Measurements from ENCODE around the gene NDUFA7. TPM values are rescaled to one million over a fixed set of nuclear protein-coding genes. Genes with fewer than 3 reads are reported as not detected.

NDUFA7 gene
- total RNA-seq, 4 donors from 2014 or later: 14.5 to 44.2 (median 33.1) TPM

DNA sequence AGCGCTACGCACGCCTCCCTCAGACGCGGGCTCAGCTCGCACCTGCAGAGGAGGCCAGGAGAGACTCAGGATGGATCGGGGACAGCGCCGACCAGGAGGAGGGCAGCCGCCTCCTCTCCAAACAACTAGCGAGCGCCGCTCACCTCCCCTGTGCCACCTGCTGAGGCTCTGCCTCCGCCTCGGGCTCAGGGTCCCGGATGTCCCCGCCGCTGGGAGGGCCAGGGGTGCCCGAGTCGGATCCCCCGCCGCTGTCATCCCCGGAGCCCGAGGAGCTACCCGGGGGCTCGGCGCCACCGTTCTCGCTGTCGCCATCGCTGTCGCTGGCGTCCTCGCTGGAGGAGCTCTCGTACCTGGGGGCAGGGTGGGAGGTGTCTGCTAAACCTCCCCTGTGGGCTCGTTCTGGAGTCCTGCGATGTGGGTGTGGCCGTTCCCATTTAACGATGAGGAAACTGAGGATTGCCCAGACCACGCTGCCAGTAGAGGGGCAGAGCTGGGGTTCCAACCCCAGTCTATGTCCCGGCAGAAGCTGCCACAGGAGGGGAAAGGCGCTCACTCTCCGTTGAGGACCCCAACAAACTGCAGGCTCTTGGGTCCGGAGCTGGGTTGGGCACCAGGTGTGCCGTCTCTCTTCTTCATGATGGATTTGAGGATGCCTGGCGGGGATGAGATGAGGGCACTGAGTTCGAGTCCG, 12.7 kb upstream of the NDUFA7 start:
- DNase-seq (ENCODE audit: low spot score) (no peak), ATAC-seq (ENCODE audit: low FRiP score) (no peak)
- TF ChIP-seq, protein P1, sequence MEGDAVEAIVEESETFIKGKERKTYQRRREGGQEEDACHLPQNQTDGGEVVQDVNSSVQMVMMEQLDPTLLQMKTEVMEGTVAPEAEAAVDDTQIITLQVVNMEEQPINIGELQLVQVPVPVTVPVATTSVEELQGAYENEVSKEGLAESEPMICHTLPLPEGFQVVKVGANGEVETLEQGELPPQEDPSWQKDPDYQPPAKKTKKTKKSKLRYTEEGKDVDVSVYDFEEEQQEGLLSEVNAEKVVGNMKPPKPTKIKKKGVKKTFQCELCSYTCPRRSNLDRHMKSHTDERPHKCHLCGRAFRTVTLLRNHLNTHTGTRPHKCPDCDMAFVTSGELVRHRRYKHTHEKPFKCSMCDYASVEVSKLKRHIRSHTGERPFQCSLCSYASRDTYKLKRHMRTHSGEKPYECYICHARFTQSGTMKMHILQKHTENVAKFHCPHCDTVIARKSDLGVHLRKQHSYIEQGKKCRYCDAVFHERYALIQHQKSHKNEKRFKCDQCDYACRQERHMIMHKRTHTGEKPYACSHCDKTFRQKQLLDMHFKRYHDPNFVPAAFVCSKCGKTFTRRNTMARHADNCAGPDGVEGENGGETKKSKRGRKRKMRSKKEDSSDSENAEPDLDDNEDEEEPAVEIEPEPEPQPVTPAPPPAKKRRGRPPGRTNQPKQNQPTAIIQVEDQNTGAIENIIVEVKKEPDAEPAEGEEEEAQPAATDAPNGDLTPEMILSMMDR (IDR thresholded peaks at IDR 0.05): no peak

- no peak for ATAC-seq (ENCODE audit: low FRiP score)
- TF ChIP-seq, protein P1 (IDR thresholded peaks at IDR 0.05): no peak
- DNase-seq (ENCODE audit: low spot score): no peak
Measured at GRCh38 chr19:8332976-8333766, 12.0 kb upstream of the NDUFA7 start.

DNA sequence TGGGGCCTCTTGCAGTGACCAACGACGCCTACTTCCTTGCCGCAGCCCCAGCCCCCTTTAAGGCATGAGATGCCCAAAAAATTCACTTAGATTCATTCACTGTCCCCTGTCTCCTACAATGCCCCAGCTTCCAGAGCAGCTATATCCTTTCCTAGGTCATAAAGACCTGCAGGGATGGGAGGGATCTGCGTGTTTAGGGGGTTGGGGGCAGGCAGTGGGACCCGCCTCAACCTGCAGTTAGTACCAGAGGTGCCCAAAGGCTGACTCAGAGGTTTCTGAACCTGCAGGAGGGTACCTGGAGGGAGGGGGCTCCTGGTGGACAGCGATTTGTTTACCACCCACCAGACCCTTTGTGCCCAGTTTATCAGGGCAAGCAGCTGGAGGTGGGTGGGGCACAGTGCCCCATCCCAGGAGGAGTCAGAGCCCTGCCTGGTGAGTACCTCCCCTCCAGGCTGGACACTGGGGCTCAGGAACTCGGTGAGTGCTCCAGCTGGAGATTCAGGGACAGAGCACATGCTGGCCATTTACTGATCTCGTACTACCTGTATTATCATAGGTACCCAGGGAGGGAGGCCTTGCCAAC, 10.2 kb upstream of the NDUFA7 start:
- TF ChIP-seq, protein P1 (IDR thresholded peaks at IDR 0.05): no peak
- DNase-seq (ENCODE audit: low spot score): no peak
- no peak for ATAC-seq (ENCODE audit: low FRiP score)

DNA sequence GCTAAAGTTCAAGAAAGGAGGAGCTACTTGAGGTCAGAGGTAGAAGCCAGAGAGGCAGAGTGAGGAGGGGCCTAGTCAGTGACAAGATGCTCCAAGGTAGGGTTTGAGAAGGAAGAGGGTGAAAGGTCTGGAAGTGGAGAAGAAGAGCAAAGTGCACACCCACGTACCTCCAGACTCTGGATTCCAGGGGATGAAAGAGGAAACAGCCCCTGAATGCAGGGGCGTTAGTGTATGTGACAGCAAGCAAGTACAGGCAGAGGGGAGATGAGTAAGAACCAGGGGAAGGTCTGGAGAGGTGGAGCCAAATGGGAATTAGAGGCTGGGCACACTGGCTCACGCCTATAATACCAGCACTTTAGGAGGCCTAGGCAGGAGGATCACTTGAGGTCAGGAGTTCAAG, 8.8 kb upstream of the NDUFA7 start:
- DNase-seq (ENCODE audit: low spot score): no peak
- TF ChIP-seq, protein P1 (IDR thresholded peaks at IDR 0.05): no peak
- no peak for ATAC-seq (ENCODE audit: low FRiP score)

DNA sequence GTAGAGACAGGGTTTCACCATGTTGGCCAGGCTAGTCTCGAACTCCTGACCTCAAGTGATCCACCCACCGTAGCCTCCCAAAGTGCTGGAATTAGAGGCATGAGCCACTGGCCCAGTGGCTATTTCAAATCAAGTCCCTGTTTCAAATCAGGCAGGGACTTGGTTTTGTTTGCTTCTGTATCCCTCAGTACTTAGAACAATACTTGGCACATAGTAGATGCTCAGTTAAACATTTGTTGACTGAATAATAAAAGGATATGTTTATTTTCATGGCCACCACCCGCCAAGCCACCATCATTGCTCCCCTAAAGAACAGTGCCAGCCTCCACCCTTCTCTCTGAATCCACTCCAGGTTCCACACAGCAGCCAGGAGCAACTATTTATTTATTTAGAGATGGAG, 4.3 kb upstream of the NDUFA7 start:
- DNase-seq (ENCODE audit: low spot score): no peak
- TF ChIP-seq, protein P1 (IDR thresholded peaks at IDR 0.05): no peak
- ATAC-seq (ENCODE audit: low FRiP score): no peak

GRCh38 chr19:8324186-8325050, 3.2 kb upstream of the NDUFA7 start:
- TF ChIP-seq, protein P1 (IDR thresholded peaks at IDR 0.05): no peak
- no peak for DNase-seq (ENCODE audit: low spot score)
- ATAC-seq (ENCODE audit: low FRiP score): peak; percentile 4
